ENCODE results near the gene SCAF1. TPM values are rescaled to one million over a fixed set of nuclear protein-coding genes. Genes with fewer than 3 reads are reported as not detected.
A peak's percentile ranks its signal among the peaks of the same experiment; 100 is the strongest.

The SCAF1 gene
- total and polyA plus RNA-seq, 9 of the 15 experiments (the other 6 are each of a cell fraction or from before 2014, with no cell fraction given) = 0.20 to 79.0 (median 4.9) TPM

GRCh38 chr19:49676784-49677230 is 34.8 kb downstream of the SCAF1 start (continued):
- no peak for TF ChIP-seq PATZ1 (CRISPR knock-in tag; IDR thresholded peaks at IDR 0.05; ENCODE audit: borderline replicate concordance)
- TF ChIP-seq IRF2 (CRISPR knock-in tag; IDR thresholded peaks at IDR 0.05) = no peak
- TF ChIP-seq NFRKB (IDR thresholded peaks at IDR 0.05; ENCODE audit: low read depth) = no peak
- TF ChIP-seq ZKSCAN1 (IDR thresholded peaks at IDR 0.05; ENCODE audit: low read depth, low read length) = no peak
- no peak for TF ChIP-seq DIDO1 (tag; IDR thresholded peaks at IDR 0.05; ENCODE audit: low read depth)
- TF ChIP-seq NEUROD1 (IDR thresholded peaks at IDR 0.05; ENCODE audit: borderline replicate concordance, low read depth, low read length, partially characterized antibody) = peak; percentile 97
- TF ChIP-seq ELF2 (CRISPR knock-in tag; IDR thresholded peaks at IDR 0.05) = no peak
- TF ChIP-seq NCOA2 (IDR thresholded peaks at IDR 0.05; ENCODE audit: partially characterized antibody in 2 of 2) = no peak
- TF ChIP-seq KLF10 (CRISPR knock-in tag; IDR thresholded peaks at IDR 0.05) = no peak
- 0 out of 4 replicates have a peak, but pooled peaks of 1 of the 2 experiments have one; percentile 12 for TF ChIP-seq ZMIZ1 (IDR thresholded peaks at IDR 0.05; ENCODE audit: low read depth in 2 of 2, low read length in 2 of 2)
- peak; percentile 96 for TF ChIP-seq ASH1L (IDR thresholded peaks at IDR 0.05; ENCODE audit: borderline replicate concordance, low read depth, partially characterized antibody)
- no peak for TF ChIP-seq ZNF445 (CRISPR knock-in tag; IDR thresholded peaks at IDR 0.05; ENCODE audit: low read depth)
- no peak for TF ChIP-seq ZNF174 (CRISPR knock-in tag; IDR thresholded peaks at IDR 0.05)
- TF ChIP-seq TAF15 (IDR thresholded peaks at IDR 0.05; ENCODE audit: low read depth, low read length) = no peak
- no peak; a peak in 1 of 4 replicates for TF ChIP-seq KDM4B (IDR thresholded peaks at IDR 0.05; ENCODE audit: borderline replicate concordance in 2 of 2, low read depth in 1 of 2)
- TF ChIP-seq TEAD1 (CRISPR knock-in tag; IDR thresholded peaks at IDR 0.05) = no peak
- TF ChIP-seq, protein P1, sequence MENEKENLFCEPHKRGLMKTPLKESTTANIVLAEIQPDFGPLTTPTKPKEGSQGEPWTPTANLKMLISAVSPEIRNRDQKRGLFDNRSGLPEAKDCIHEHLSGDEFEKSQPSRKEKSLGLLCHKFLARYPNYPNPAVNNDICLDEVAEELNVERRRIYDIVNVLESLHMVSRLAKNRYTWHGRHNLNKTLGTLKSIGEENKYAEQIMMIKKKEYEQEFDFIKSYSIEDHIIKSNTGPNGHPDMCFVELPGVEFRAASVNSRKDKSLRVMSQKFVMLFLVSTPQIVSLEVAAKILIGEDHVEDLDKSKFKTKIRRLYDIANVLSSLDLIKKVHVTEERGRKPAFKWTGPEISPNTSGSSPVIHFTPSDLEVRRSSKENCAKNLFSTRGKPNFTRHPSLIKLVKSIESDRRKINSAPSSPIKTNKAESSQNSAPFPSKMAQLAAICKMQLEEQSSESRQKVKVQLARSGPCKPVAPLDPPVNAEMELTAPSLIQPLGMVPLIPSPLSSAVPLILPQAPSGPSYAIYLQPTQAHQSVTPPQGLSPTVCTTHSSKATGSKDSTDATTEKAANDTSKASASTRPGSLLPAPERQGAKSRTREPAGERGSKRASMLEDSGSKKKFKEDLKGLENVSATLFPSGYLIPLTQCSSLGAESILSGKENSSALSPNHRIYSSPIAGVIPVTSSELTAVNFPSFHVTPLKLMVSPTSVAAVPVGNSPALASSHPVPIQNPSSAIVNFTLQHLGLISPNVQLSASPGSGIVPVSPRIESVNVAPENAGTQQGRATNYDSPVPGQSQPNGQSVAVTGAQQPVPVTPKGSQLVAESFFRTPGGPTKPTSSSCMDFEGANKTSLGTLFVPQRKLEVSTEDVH (IDR thresholded peaks at IDR 0.05; ENCODE audit: low read depth, partially characterized antibody) = no peak
- no peak for TF ChIP-seq IFI16 (CRISPR knock-in tag; IDR thresholded peaks at IDR 0.05)
- TF ChIP-seq ZBED1 (IDR thresholded peaks at IDR 0.05) = no peak
- 0 out of 2 replicates have a peak, but pooled peaks have one; percentile 1 for TF ChIP-seq ZNF316 (IDR thresholded peaks at IDR 0.05)
- TF ChIP-seq GABPA (tag; conservative IDR thresholded peaks at IDR 0.05; ENCODE audit: low read depth) = peak; percentile 79
- TF ChIP-seq HSF4 (CRISPR knock-in tag; IDR thresholded peaks at IDR 0.05; ENCODE audit: borderline replicate concordance) = no peak

All from K562 (cell line).